Measurements from ENCODE around the gene S100A4.
"Not testable (repeated sequence)": the region's sequence is repeated elsewhere in the genome, so short reads cannot be mapped to it uniquely, and the experiment has no call there.

S100A4 gene

GRCh38 chr1:153545067-153546055, at the start of gene S100A4:
Gene S100A4, minus strand, starts transcription at chr1:153545806. Its CDS starts 1,012 bp downstream, at chr1:153544794.
- peak; percentile 91 to 94 (median 91) for DNase-seq (ENCODE audit: low read depth in 2 of 3, low spot score in 1 of 3)

- no peak for DNase-seq (ENCODE audit: low read depth in 2 of 3, low spot score in 1 of 3)
These were observed 47.1 kb upstream of the S100A4 start for GRCh38 chr1:153592748-153593147.

- DNase-seq (ENCODE audit: low read depth in 2 of 3, low spot score in 1 of 3) = no peak
These were observed 42.9 kb upstream of the S100A4 start for GRCh38 chr1:153588482-153588881.

GRCh38 chr1:153588033-153588432, 42.4 kb upstream of the S100A4 start:
- DNase-seq (ENCODE audit: low read depth in 2 of 3, low spot score in 1 of 3) = not testable (repeated sequence)

- no peak for DNase-seq (ENCODE audit: low read depth in 2 of 3, low spot score in 1 of 3)
These were observed 41.7 kb upstream of the S100A4 start for GRCh38 chr1:153587314-153587713.

GRCh38 chr1:153586347-153586746, 40.7 kb upstream of the S100A4 start:
- DNase-seq (ENCODE audit: low read depth in 2 of 3, low spot score in 1 of 3) = no peak

- DNase-seq (ENCODE audit: low read depth in 2 of 3, low spot score in 1 of 3) = no peak
These were observed 39.4 kb upstream of the S100A4 start for GRCh38 chr1:153585006-153585405.

GRCh38 chr1:153583976-153584375, 38.4 kb upstream of the S100A4 start:
- no peak for DNase-seq (ENCODE audit: low read depth in 2 of 3, low spot score in 1 of 3)

- DNase-seq (ENCODE audit: low read depth in 2 of 3, low spot score in 1 of 3) = not testable (repeated sequence)
These were observed 37.9 kb upstream of the S100A4 start for GRCh38 chr1:153583514-153583913.

- not testable (repeated sequence) for DNase-seq (ENCODE audit: low read depth in 2 of 3, low spot score in 1 of 3)
These were observed 37.2 kb upstream of the S100A4 start for GRCh38 chr1:153582836-153583235.

GRCh38 chr1:153578936-153579335, 33.3 kb upstream of the S100A4 start:
- DNase-seq (ENCODE audit: low read depth in 2 of 3, low spot score in 1 of 3) = no peak

- DNase-seq (ENCODE audit: low read depth in 2 of 3, low spot score in 1 of 3) = no peak
These were observed 32.9 kb upstream of the S100A4 start for GRCh38 chr1:153578490-153578889.

GRCh38 chr1:153577624-153578051, 32.0 kb upstream of the S100A4 start:
- DNase-seq (ENCODE audit: low read depth in 2 of 3, low spot score in 1 of 3) = no peak

GRCh38 chr1:153577138-153577537, 31.5 kb upstream of the S100A4 start:
- no peak for DNase-seq (ENCODE audit: low read depth in 2 of 3, low spot score in 1 of 3)

GRCh38 chr1:153575497-153575896, 29.9 kb upstream of the S100A4 start:
- not testable (repeated sequence) for DNase-seq (ENCODE audit: low read depth in 2 of 3, low spot score in 1 of 3)

GRCh38 chr1:153575081-153575491, 29.5 kb upstream of the S100A4 start:
- not testable (repeated sequence) for DNase-seq (ENCODE audit: low read depth in 2 of 3, low spot score in 1 of 3)

- DNase-seq (ENCODE audit: low read depth in 2 of 3, low spot score in 1 of 3) = no peak
These were observed 27.7 kb upstream of the S100A4 start for GRCh38 chr1:153573351-153573750.

GRCh38 chr1:153572569-153573015, 27.0 kb upstream of the S100A4 start:
- DNase-seq (ENCODE audit: low read depth in 2 of 3, low spot score in 1 of 3) = peak; percentile 50 to 64 (median 52)

GRCh38 chr1:153571706-153572105, 26.1 kb upstream of the S100A4 start:
- DNase-seq (ENCODE audit: low read depth in 2 of 3, low spot score in 1 of 3) = no peak

GRCh38 chr1:153570874-153571273, 25.3 kb upstream of the S100A4 start:
- no peak for DNase-seq (ENCODE audit: low read depth in 2 of 3, low spot score in 1 of 3)

- DNase-seq (ENCODE audit: low read depth in 2 of 3, low spot score in 1 of 3) = no peak
These were observed 23.9 kb upstream of the S100A4 start for GRCh38 chr1:153569465-153569864.

- DNase-seq (ENCODE audit: low read depth in 2 of 3, low spot score in 1 of 3) = peak; percentile 79 to 94 (median 80)
These were observed 22.9 kb upstream of the S100A4 start for GRCh38 chr1:153568367-153569099.

Data from stimulated activated CD4-positive, alpha-beta T cell treated with anti-CD3 and anti-CD28 coated beads, Interleukin-12 subunit alpha, Interleukin-12 subunit beta, amount 100 ng/mL, for 48 hours (primary cell).